MCF 10A (cell line): ENCODE data around the gene HTT. TPM values are rescaled to one million over a fixed set of nuclear protein-coding genes. Genes with fewer than 3 reads are reported as not detected.

Source experiments
- BruUV-seq: library from RNA; stranded (reverse); fragments of 400-500 nt; replicated peaks from 2 replicates; lab custom pipeline; 2021; lab: Mats Ljungman, UMichigan
- CTCF ChIA-PET: fragments of 300-600 bp; sonication (Branson Sonifier 250); formaldehyde crosslinking; extraction: SDS; loops from one replicate; lab custom pipeline; 2021; ENCODE audit warnings: antibody characterized with exemption, inconsistent platforms; lab: Yijun Ruan, JAX
- POLR2A ChIA-PET: fragments of 300-600, 350-650 bp; sonication (Branson Sonifier 250); formaldehyde crosslinking; extraction: SDS; loops from one replicate; lab custom pipeline; 2020; ENCODE audit warnings: antibody characterized with exemption, inconsistent platforms; lab: Yijun Ruan, JAX
- DNase-seq: peaks from one replicate; pipeline ENCODE4 v3.0.0-alpha.2; 2018; ENCODE audit not compliant: unreplicated experiment
- H3K27ac Mint-ChIP-seq: one replicate; pipeline ENCODE4 v1.8.0; 2022; ENCODE audit warnings: mild to moderate bottlenecking, low read depth, mixed read lengths; ENCODE audit not compliant: unreplicated experiment
- H3K27me3 Mint-ChIP-seq: one replicate; pipeline ENCODE4 v1.8.0; 2022; ENCODE audit warnings: mixed read lengths; ENCODE audit not compliant: insufficient read depth, unreplicated experiment
- H3K36me3 Mint-ChIP-seq: one replicate; pipeline ENCODE4 v1.8.0; 2022; ENCODE audit warnings: mild to moderate bottlenecking, moderate library complexity, mixed read lengths; ENCODE audit not compliant: insufficient read depth, unreplicated experiment
- H3K4me1 Mint-ChIP-seq: one replicate; pipeline ENCODE4 v1.8.0; 2022; ENCODE audit warnings: mixed read lengths; ENCODE audit not compliant: insufficient read depth, unreplicated experiment
- H3K4me3 Mint-ChIP-seq: one replicate; pipeline ENCODE4 v1.8.0; 2022; ENCODE audit warnings: mild to moderate bottlenecking, moderate library complexity, mixed read lengths; ENCODE audit not compliant: unreplicated experiment
- H3K9me3 Mint-ChIP-seq: one replicate; pipeline ENCODE4 v1.8.0; 2022; ENCODE audit warnings: mixed read lengths; ENCODE audit not compliant: unreplicated experiment
- CTCF ChIP-seq: fragments of 200-600 bp; IDR thresholded peaks from one replicate; pipeline ENCODE4 v1.8.0; 2022; ENCODE audit warnings: antibody characterized with exemption, mild to moderate bottlenecking; ENCODE audit not compliant: unreplicated experiment
- intact Hi-C: fragments of 100-400 bp; cut with micrococcal nuclease; formaldehyde crosslinking; loops from 2 replicates; pipeline ENCODE4 v1.14.1; 2022
- total RNA-seq: library from RNA; stranded (reverse); gene quantifications from 2 replicates; pipeline ENCODE4 v1.2.3, GENCODE V29; 2022

HTT gene
- total RNA-seq, 1 experiment from 2014 or later = 47.4 TPM

GRCh38 chr4:3244747-3245146 lies 170.3 kb downstream of the HTT start:
- Mint-ChIP-seq H3K4me1 (no peaks in the 10 kb centered on the region), H3K36me3 (peaks cover 20% of the 10 kb centered on the region), H3K9me3 (no peaks in the 10 kb centered on the region), H3K4me3 (no peak overlapping the region), H3K27ac (no peak overlapping the region), H3K27me3 (no peaks in the 10 kb centered on the region)
- no peak for DNase-seq
- no TSS peak for BruUV-seq
- TF ChIP-seq CTCF = no peak
- ChIA-PET POLR2A (no interaction called here), CTCF (no interaction called here)
- intact Hi-C loops = no loop called here

- CTCF ChIA-PET = no interaction called here
- no peaks in the 10 kb centered on the region for H3K27me3 Mint-ChIP-seq
- POLR2A ChIA-PET = interaction anchor here (0.8 kb wide), 1 partner anchor 11 kb away, joined by 5 read pairs; no protein-coding TSS in a partner anchor
- H3K4me1 Mint-ChIP-seq = no peaks in the 10 kb centered on the region
- H3K9me3 Mint-ChIP-seq = no peaks in the 10 kb centered on the region
- BruUV-seq = no TSS peak
- DNase-seq = no peak
- intact Hi-C loops = no loop called here
- no peak for TF ChIP-seq CTCF
- H3K36me3 Mint-ChIP-seq = peaks cover 20% of the 10 kb centered on the region
- H3K4me3 Mint-ChIP-seq = no peak overlapping the region
- H3K27ac Mint-ChIP-seq = no peak overlapping the region
Measured at GRCh38 chr4:3245676-3246075, 171.2 kb downstream of the HTT start.

GRCh38 chr4:3246458-3247398 lies 172.2 kb downstream of the HTT start:
- H3K4me1 Mint-ChIP-seq = no peaks in the 10 kb centered on the region
- no peaks in the 10 kb centered on the region for H3K27me3 Mint-ChIP-seq
- no TSS peak for BruUV-seq
- intact Hi-C loops = no loop called here
- H3K4me3 Mint-ChIP-seq = no peak overlapping the region
- H3K9me3 Mint-ChIP-seq = no peaks in the 10 kb centered on the region
- DNase-seq = no peak
- H3K36me3 Mint-ChIP-seq = peaks cover 14% of the 10 kb centered on the region
- TF ChIP-seq CTCF = no peak
- no peak overlapping the region for H3K27ac Mint-ChIP-seq
- CTCF ChIA-PET = no interaction called here
- POLR2A ChIA-PET = interaction anchor here (0.8 kb wide), 1 partner anchor 10 kb away, joined by 5 read pairs; no protein-coding TSS in a partner anchor

- intact Hi-C loops = no loop called here
- TF ChIP-seq CTCF = no peak
- H3K4me1 Mint-ChIP-seq = no peaks in the 10 kb centered on the region
- no peaks in the 10 kb centered on the region for H3K9me3 Mint-ChIP-seq
- H3K4me3 Mint-ChIP-seq = no peak overlapping the region
- no peaks in the 10 kb centered on the region for H3K27me3 Mint-ChIP-seq
- ChIA-PET CTCF (interaction anchor here (0.6 kb wide), 1 partner anchor 157 kb away, joined by 3 read pairs; no protein-coding TSS in a partner anchor), POLR2A (no interaction called here)
- H3K36me3 Mint-ChIP-seq = peaks cover 6% of the 10 kb centered on the region
- no peak for DNase-seq
- H3K27ac Mint-ChIP-seq = no peak overlapping the region
- no TSS peak for BruUV-seq
Measured at GRCh38 chr4:3247399-3248177, 173.1 kb downstream of the HTT start.
